ENCODE results near the gene TVP23A.
"Not testable (repeated sequence)": the region's sequence is repeated elsewhere in the genome, so short reads cannot be mapped to it uniquely, and the experiment has no call there.

TVP23A gene

DNA sequence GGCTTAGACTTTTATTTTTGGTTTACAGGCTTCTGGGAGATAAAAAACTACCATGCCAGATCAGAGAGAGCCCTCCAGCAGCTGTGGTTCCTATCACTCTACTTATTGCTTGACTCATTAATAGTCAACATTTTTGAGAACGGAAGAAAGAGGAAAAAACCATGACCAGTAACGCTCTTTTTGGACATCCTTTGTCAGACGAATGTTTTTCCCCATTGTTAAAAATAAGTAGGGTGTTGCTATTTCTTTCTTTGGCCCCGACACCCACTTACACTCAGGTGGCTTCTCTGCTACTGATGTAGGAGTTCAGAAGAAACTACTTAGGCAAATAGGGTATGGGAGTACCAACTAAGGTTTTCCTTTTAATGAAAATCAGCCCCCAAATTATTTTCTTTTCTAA lies 27.5 kb downstream of the TVP23A start:
- no peak for DNase-seq

DNA sequence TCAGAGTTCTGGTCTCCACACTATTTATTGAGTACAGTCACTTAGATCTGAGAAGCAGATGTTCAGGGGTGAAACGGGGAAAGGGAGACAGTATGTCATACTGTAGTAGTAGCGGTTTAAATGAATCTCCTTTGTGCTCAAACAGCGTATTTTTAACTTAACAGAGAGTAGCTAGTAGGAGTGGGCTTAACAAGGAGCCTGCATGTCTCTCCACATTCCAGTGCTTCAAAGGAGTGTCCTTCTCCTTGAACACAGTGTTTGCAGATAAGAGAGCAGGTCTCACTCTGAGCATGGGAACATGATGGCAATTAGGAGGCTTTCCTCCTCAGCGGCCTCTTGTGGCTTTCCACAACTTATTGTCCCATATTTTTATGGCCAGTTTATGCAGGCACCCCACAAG lies 30.0 kb downstream of the TVP23A start:
- not testable (repeated sequence) for DNase-seq

GRCh38 chr16:10787304-10787703 lies 31.3 kb downstream of the TVP23A start:
- no peak for DNase-seq

- no peak for DNase-seq
Observed at GRCh38 chr16:10782628-10783027, 36.0 kb downstream of the TVP23A start.

GRCh38 chr16:10780628-10781027 lies 38.0 kb downstream of the TVP23A start:
- no peak for DNase-seq

GRCh38 chr16:10779908-10780307 lies 38.7 kb downstream of the TVP23A start:
- not testable (repeated sequence) for DNase-seq

GRCh38 chr16:10777356-10777755 lies 41.2 kb downstream of the TVP23A start:
- DNase-seq, result no peak

DNA sequence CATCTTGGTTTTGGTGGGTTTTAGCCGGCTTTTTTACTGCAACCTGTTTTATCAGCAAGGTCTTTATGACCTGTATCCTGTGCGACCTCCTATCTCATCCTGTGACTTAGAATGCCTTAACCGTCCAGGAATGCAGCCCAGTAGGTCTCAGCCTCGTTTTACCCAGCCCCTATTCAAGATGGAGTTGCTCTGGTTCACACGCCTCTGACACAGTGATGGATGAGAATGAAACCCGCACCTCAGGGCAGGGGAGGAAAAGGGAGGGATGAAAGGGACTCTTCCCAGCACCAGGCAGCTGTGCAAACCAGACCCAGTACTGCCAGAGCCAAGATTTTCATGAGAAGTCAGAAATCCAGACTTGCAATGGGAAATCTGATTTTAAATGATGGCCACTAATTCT lies 41.7 kb downstream of the TVP23A start:
- DNase-seq, result not testable (repeated sequence)

GRCh38 chr16:10776280-10776679 lies 42.3 kb downstream of the TVP23A start:
- no peak for DNase-seq

GRCh38 chr16:10770907-10771306 lies 47.7 kb downstream of the TVP23A start:
- no peak for DNase-seq

GRCh38 chr16:10769381-10769780 lies 49.2 kb downstream of the TVP23A start:
- DNase-seq, result no peak

DNA sequence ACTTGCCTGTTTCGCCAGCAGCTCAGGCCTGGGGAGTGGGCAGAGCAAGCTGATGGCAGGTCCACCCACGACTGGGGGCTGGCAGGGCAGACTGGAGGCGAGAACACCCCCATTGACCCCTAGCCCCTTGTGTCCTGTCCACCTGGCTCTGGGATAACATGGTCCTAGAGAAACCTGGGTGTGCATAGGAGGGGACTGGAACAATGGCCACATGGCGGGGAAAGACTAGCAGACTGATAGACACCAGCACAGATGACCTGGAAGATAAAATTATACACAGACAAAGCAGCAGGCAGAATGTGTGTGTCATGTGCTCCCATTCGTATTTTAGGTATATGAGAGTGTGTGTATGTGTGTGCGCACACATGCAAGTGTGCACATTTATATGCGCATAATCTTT lies 51.5 kb downstream of the TVP23A start:
- no peak for DNase-seq

DNA sequence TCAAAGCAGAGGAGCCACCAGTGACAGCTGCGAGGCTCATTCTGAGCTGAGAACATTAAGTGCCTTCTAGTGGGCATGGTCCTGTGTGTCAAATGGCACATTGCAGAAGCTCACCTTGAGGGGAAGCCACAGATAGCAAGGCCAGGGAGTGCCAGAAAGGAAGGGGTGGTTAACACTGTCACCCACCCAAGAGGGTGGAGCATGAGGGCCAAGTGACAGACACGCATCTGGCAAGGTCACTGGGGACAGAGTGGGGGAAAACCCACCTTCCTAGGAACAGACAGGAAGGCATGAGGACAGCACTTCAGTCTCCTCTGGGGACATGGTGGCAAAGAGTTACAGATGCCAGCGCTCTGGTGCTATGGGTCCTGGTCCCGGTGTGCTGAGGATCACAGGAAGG lies 52.8 kb downstream of the TVP23A start:
- no peak for DNase-seq

- no peak for DNase-seq
Observed at GRCh38 chr16:10763456-10763855, 55.1 kb downstream of the TVP23A start.

GRCh38 chr16:10762336-10763016 lies 56.1 kb downstream of the TVP23A start:
- DNase-seq, result no peak

DNA sequence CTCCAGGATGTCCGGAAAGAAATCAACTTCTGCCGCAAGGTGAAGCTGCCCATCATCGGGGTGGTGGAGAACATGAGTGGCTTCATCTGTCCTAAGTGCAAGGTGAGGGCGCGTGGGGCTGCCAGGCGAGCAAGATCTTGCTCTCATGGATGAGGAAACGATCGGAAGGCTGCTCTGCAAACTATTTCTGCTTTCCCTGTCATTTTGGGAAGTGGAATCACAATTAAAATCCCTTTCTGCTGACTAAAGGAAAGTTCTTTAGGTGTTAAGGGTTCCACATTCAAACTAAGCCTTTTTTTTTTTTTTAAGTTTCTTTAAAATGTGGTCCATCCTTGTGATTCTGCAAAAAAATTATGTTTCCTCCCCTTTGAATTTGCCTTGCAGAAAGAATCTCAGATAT lies 57.2 kb downstream of the TVP23A start:
- DNase-seq, result no peak

DNA sequence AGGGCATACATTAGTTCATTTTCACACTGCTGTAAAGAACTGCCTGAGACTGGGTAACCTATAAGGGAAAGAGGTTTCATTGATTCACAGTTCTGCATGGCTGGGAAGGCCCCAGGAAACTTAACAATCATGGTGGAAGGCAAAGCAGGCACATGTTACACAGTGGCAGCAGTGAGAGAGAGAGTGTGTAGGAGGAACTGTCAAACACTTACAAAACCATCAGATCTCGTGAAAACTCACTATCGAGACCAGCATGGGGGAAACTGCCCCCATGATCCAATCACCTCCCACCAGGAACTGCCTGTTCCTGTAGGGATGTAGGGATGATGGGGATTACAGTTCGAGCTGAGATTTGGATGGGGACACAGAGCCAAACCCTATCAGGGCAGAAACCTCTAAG lies 57.7 kb downstream of the TVP23A start:
- DNase-seq, result no peak

GRCh38 chr16:10756574-10756973 lies 62.0 kb downstream of the TVP23A start:
- DNase-seq, result no peak

DNA sequence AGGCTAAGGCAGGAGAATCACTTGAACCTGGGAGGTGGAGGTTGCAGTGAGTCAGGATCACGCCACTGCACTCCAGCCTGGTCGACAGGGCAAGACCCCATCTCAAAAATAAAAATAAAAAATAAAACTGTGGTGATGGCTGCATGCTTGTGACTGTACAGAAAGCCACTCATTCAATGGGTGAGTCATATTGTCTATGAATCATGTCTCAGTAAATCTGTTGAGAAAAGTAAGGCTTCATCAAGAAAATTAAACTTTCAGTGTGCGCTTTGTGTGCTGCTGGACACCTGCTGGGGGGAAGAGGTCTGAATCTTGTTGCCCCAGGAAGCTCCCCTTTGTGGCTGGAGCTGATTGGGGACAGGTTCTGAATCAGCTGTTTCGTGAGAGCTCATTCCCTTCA lies 63.7 kb downstream of the TVP23A start:
- DNase-seq, result no peak

DNA sequence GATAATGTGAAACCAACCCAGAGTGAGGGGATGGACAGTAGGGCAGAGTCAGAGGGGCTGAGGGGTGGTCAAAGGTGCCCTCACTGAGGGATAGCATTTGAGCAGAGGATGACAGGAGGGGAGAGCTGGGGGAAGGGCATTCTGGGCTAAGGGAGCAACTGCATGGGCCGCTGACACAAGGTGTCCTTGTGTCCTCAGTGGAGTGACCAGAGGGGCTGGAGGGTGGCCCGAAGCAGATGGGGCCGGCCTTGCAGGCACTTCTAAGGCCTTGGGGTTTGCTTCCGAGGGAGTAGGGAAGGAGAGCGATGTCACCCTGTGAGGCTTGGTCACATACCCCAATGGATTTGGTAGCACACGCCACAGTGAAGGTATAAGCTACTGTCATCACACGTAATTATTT lies 64.9 kb downstream of the TVP23A start:
- DNase-seq, result no peak

GRCh38 chr16:10752843-10753523 lies 65.6 kb downstream of the TVP23A start:
- DNase-seq, result no peak

DNA sequence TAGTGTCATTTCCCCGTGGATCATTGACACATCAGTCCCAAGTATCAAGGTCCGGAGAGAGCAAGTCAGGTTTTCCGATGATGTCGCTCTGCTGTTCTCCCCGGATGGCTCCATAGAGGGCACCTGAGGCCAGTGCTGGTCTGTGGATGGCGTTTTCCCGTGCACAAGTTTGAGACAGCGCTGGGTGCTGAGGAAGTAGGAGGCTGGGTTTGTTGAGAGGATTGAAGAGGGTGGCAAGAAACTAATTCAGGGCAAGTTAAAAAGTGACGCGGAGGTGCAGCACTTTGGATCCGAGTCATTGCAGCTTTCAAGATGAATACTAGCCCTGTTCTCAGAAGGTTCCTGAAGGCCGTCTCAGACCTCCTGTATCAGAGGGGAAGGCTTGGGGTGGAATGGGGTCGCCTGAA lies 67.3 kb downstream of the TVP23A start:
- no peak for DNase-seq

- DNase-seq, result no peak
Observed at GRCh38 chr16:10750793-10751192, 67.8 kb downstream of the TVP23A start.

- no peak for DNase-seq
Observed at GRCh38 chr16:10745841-10746240, 72.8 kb downstream of the TVP23A start.

All from amniotic stem cell (primary cell).